T-helper 17 cell (primary cell): ENCODE results near the gene GRIK4. TPM values are rescaled to one million over a fixed set of nuclear protein-coding genes. Genes with fewer than 3 reads are reported as not detected.

Experiments
- ATAC-seq: fragments of 150-1000 bp; cut with Tn5 transposase; 2 replicates; pipeline ENCODE4 v1.10.0; 2021; ENCODE audit warnings: mild to moderate bottlenecking, moderate library complexity
- DNase-seq, 3 donors: peaks; one replicate each; pipeline versions ENCODE4 v3.0.0 to v3.0.0-alpha.2; 2020 to 2021
- H3K9me3 ChIP-seq: one replicate; pipeline ENCODE4 v1.7.0; 2013; ENCODE audit warnings: low read length, mild to moderate bottlenecking; ENCODE audit not compliant: control insufficient read depth, poor library complexity, severe bottlenecking
- H3K27ac Mint-ChIP-seq: one replicate; pipeline ENCODE4 v1.8.0; 2022; ENCODE audit warnings: mild to moderate bottlenecking, moderate library complexity, mixed read lengths
- H3K27me3 Mint-ChIP-seq: one replicate; pipeline ENCODE4 v1.8.0; 2022; ENCODE audit warnings: mixed read lengths
- H3K36me3 Mint-ChIP-seq: one replicate; pipeline ENCODE4 v1.8.0; 2022; ENCODE audit warnings: low read depth, mixed read lengths
- H3K4me1 Mint-ChIP-seq: one replicate; pipeline ENCODE4 v1.8.0; 2022; ENCODE audit warnings: mild to moderate bottlenecking, mixed read lengths
- H3K4me3 Mint-ChIP-seq: one replicate; pipeline ENCODE4 v1.8.0; 2022; ENCODE audit warnings: mild to moderate bottlenecking, moderate library complexity, mixed read lengths
- total RNA-seq, 4 donors: library from RNA in 2 of 4; stranded (reverse) in 2 of 4; gene quantifications; one replicate each; pipeline ENCODE4 v1.2.3 and lab custom pipeline; 2022 to 2026

Gene GRIK4
- total RNA-seq, 2 donors from 2014 or later = 0.05 to 0.10 TPM

GRCh38 chr11:121035169-121035755 lies 523.7 kb downstream of the GRIK4 start:
- Mint-ChIP-seq H3K36me3 (peaks cover 8% of the 10 kb centered on the region), H3K4me1 (peaks cover 24% of the 10 kb centered on the region), H3K4me3 (no peak overlapping the region), H3K27ac (no peak overlapping the region), H3K27me3 (no peaks in the 10 kb centered on the region)
- no peak for DNase-seq
- ATAC-seq = no peak
- H3K9me3 ChIP-seq = no peaks in the 10 kb centered on the region

- Mint-ChIP-seq H3K4me1 (peaks cover 21% of the 10 kb centered on the region), H3K27me3 (no peaks in the 10 kb centered on the region), H3K36me3 (peaks cover 8% of the 10 kb centered on the region), H3K27ac (no peak overlapping the region), H3K4me3 (no peak overlapping the region)
- H3K9me3 ChIP-seq = no peaks in the 10 kb centered on the region
- DNase-seq (no peak), ATAC-seq (no peak)
Observed at GRCh38 chr11:121035780-121036179, 524.2 kb downstream of the GRIK4 start.

GRCh38 chr11:121037016-121037415 lies 525.5 kb downstream of the GRIK4 start:
- no peaks in the 10 kb centered on the region for H3K9me3 ChIP-seq
- H3K4me1 Mint-ChIP-seq = peaks cover 25% of the 10 kb centered on the region
- H3K36me3 Mint-ChIP-seq = peaks cover 8% of the 10 kb centered on the region
- H3K4me3 Mint-ChIP-seq = no peak overlapping the region
- no peak for DNase-seq
- no peaks in the 10 kb centered on the region for H3K27me3 Mint-ChIP-seq
- H3K27ac Mint-ChIP-seq = no peak overlapping the region
- no peak for ATAC-seq

Other genes with a start within 250 kb of the GRIK4 start
- under 1 TPM; 0.10 to 0.32 TPM for gene TLCD5, start 186.4 kb upstream of the GRIK4 start, total RNA-seq
- gene ARHGEF12, start 175.3 kb upstream of the GRIK4 start, total RNA-seq = 10 to 100 TPM; 12.9 to 31.3 TPM